CD14-positive monocyte (primary cell): ENCODE measurements around the gene YWHAE. TPM values are rescaled to one million over a fixed set of nuclear protein-coding genes. Genes with fewer than 3 reads are reported as not detected.

Experiments used
- DNase-seq, 3 donors: peaks; one replicate each; pipeline ENCODE4 v3.0.0-alpha.2; 2011 to 2022
- H2AFZ ChIP-seq: 2 replicates; pipeline ENCODE4 v1.6.0; 2012; ENCODE audit warnings: mild to moderate bottlenecking, low read depth, low read length, inconsistent platforms; ENCODE audit not compliant: insufficient read depth, poor library complexity, severe bottlenecking
- H3K27ac ChIP-seq, 2 donors: 1 replicate in 1 of 2; 2 replicates in 1 of 2; pipeline ENCODE4 v1.5.1; 2012 to 2013; ENCODE audit warnings: low read length in 2 of 2, control low read depth in 1 of 2, inconsistent platforms in 1 of 2, low read depth in 1 of 2, mild to moderate bottlenecking in 1 of 2
- H3K27me3 ChIP-seq, 2 donors: one replicate each; pipeline versions ENCODE4 v1.6.0 to v1.6.1; 2011 to 2013; ENCODE audit warnings: low read length in 2 of 2; ENCODE audit not compliant: control insufficient read depth in 2 of 2, insufficient read depth in 2 of 2
- H3K36me3 ChIP-seq, 2 donors: replicated peaks in 1 of 2; 1 replicate in 1 of 2; 2 replicates in 1 of 2; pipeline versions ENCODE4 v1.5.1 to v1.6.1; 2012 to 2013; ENCODE audit warnings: low read length in 2 of 2, control low read depth in 1 of 2, inconsistent platforms in 1 of 2, mild to moderate bottlenecking in 1 of 2; ENCODE audit not compliant: insufficient read depth in 2 of 2, control insufficient read depth in 1 of 2
- H3K4me1 ChIP-seq, 2 donors: 1 replicate in 1 of 2; 2 replicates in 1 of 2; pipeline versions ENCODE4 v1.5.1 to v1.6.1; 2012 to 2013; ENCODE audit warnings: low read length in 2 of 2, control low read depth in 1 of 2, inconsistent platforms in 1 of 2, mild to moderate bottlenecking in 1 of 2, moderate library complexity in 1 of 2; ENCODE audit not compliant: insufficient read depth in 2 of 2, control insufficient read depth in 1 of 2
- H3K4me2 ChIP-seq: replicated peaks from 2 replicates; pipeline ENCODE3; 2012; ENCODE audit warnings: low read length, moderate library complexity, mild to moderate bottlenecking; ENCODE audit not compliant: poor library complexity, severe bottlenecking; ENCODE audit errors: extremely low read depth
- H3K4me3 ChIP-seq, 3 experiments: fragments of 200-600 bp in 1 of 3; sonication (generic) in 1 of 3; replicated peaks in 1 of 3; 1 replicate in 2 of 3; 2 replicates in 1 of 3; pipeline ENCODE4 v1.5.1; 2011 to 2013; ENCODE audit warnings: low read length in 3 of 3, mild to moderate bottlenecking in 3 of 3, control low read depth in 2 of 3, low read depth in 2 of 3, inconsistent platforms in 1 of 3, moderate library complexity in 1 of 3
- H3K79me2 ChIP-seq: 2 replicates; pipeline ENCODE4 v1.6.0; 2012; ENCODE audit warnings: mild to moderate bottlenecking, control low read depth, inconsistent platforms, low read length, moderate library complexity; ENCODE audit not compliant: insufficient read depth
- H3K9ac ChIP-seq: 2 replicates; pipeline ENCODE4 v1.6.0; 2017; ENCODE audit warnings: low read length, mild to moderate bottlenecking; ENCODE audit not compliant: insufficient read depth, poor library complexity, severe bottlenecking
- H3K9me3 ChIP-seq, 2 donors: replicated peaks in 1 of 2; 1 replicate in 1 of 2; 2 replicates in 1 of 2; pipeline versions ENCODE4 v1.5.1 to v1.6.1; 2012 to 2013; ENCODE audit warnings: low read length in 2 of 2, control low read depth in 1 of 2; ENCODE audit not compliant: control insufficient read depth in 1 of 2, insufficient read depth in 1 of 2
- H4K20me1 ChIP-seq: 2 replicates; pipeline ENCODE4 v1.6.0; 2012; ENCODE audit warnings: mild to moderate bottlenecking, low read length, control low read depth, moderate library complexity; ENCODE audit not compliant: insufficient read depth
- H3K27ac Mint-ChIP-seq, 7 donors: one replicate each; pipeline ENCODE4 v1.8.0; 2020; ENCODE audit warnings: mild to moderate bottlenecking in 7 of 7, mixed read lengths in 7 of 7, moderate library complexity in 6 of 7, inconsistent platforms in 2 of 7
- H3K27me3 Mint-ChIP-seq, 3 donors: one replicate each; pipeline ENCODE4 v1.8.0; 2021 to 2022; ENCODE audit warnings: low read depth in 3 of 3, mild to moderate bottlenecking in 3 of 3, mixed read lengths in 3 of 3, moderate library complexity in 3 of 3, inconsistent platforms in 1 of 3
- H3K36me3 Mint-ChIP-seq, 2 donors: one replicate each; pipeline ENCODE4 v1.8.0; 2020; ENCODE audit warnings: mixed read lengths in 2 of 2, inconsistent platforms in 1 of 2, mild to moderate bottlenecking in 1 of 2
- H3K4me1 Mint-ChIP-seq: one replicate; pipeline ENCODE4 v1.8.0; 2020; ENCODE audit warnings: mild to moderate bottlenecking, mixed read lengths
- H3K4me3 Mint-ChIP-seq, 2 donors: one replicate each; pipeline ENCODE4 v1.8.0; 2020; ENCODE audit warnings: mild to moderate bottlenecking in 2 of 2, mixed read lengths in 2 of 2, moderate library complexity in 1 of 2
- H3K9me3 Mint-ChIP-seq, 7 donors: one replicate each; pipeline ENCODE4 v1.8.0; 2020 to 2022; ENCODE audit warnings: mixed read lengths in 7 of 7, mild to moderate bottlenecking in 6 of 7, moderate library complexity in 6 of 7, inconsistent platforms in 2 of 7
- WGBS: methylation state at CpG from one replicate; pipeline ENCODE4 v1.1.5; 2013; ENCODE audit warnings: missing lambda C conversion rate; ENCODE audit not compliant: insufficient coverage; 5-methylcytosine and 5-hydroxymethylcytosine counted together
- intact Hi-C, 2 donors: fragments of 100-400 bp; cut with micrococcal nuclease; formaldehyde crosslinking; loops; one replicate each; pipeline versions ENCODE4 v1.15.0 to v1.15.1; 2023
- polyA plus RNA-seq, 3 donors: library from polyadenylated mRNA; depleted of rRNA in 1 of 3; unstranded in 2 of 3; stranded (reverse) in 1 of 3; fragments of 300-500 nt in 2 of 3; fragments of >200 nt in 1 of 3; fragmentation: Illumina TruSeq in 2 of 3; gene quantifications; 1 replicate in 2 of 3; 2 replicates in 1 of 3; pipeline ENCODE4 v1.2.3, GENCODE V29; 2012 to 2021
- TF ChIP-seq, protein P1 (sequence below): fragments of 200-600 bp; IDR thresholded peaks from one replicate; pipeline ENCODE4 v1.8.0; 2022; ENCODE audit warnings: antibody characterized with exemption, mild to moderate bottlenecking

YWHAE gene
- polyA plus RNA-seq, 3 donors, result 165 to 185 (median 168) TPM

DNA sequence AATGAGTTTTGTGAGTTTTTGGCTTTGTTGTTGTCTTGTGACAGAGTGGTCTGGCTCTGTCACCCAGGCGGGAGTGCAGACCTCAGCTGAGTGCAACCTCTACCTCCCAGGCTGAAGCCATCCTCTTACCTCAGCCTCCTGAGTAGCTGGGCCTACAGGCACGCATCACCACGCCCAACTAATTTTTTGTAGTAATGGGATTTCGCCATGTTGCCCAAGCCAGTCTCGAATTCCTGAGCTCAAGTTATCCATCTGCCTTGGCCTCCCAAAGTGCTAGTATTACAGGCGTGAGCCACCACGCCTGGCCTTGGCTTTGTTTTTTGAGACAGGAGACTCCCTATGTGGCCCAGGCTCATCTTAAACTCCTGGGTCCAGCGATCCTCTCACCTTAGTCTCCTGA lies 40.9 kb upstream of the YWHAE start:
- no peaks in the 10 kb centered on the region for H3K4me1 Mint-ChIP-seq
- H3K9me3 ChIP-seq, result no peaks in the 10 kb centered on the region
- H3K27me3 Mint-ChIP-seq, result peaks cover 0 to 3% (median 0%) of the 10 kb centered on the region in 3 donors
- TF ChIP-seq, protein P1, sequence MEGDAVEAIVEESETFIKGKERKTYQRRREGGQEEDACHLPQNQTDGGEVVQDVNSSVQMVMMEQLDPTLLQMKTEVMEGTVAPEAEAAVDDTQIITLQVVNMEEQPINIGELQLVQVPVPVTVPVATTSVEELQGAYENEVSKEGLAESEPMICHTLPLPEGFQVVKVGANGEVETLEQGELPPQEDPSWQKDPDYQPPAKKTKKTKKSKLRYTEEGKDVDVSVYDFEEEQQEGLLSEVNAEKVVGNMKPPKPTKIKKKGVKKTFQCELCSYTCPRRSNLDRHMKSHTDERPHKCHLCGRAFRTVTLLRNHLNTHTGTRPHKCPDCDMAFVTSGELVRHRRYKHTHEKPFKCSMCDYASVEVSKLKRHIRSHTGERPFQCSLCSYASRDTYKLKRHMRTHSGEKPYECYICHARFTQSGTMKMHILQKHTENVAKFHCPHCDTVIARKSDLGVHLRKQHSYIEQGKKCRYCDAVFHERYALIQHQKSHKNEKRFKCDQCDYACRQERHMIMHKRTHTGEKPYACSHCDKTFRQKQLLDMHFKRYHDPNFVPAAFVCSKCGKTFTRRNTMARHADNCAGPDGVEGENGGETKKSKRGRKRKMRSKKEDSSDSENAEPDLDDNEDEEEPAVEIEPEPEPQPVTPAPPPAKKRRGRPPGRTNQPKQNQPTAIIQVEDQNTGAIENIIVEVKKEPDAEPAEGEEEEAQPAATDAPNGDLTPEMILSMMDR, result no peak
- no peak overlapping the region for H3K4me3 ChIP-seq
- H3K36me3 ChIP-seq, result peaks cover 24 to 50% of the 10 kb centered on the region in 2 donors
- H3K27me3 ChIP-seq, result no peaks in the 10 kb centered on the region
- DNase-seq, result no peak
- H3K9ac ChIP-seq, result no peak overlapping the region
- H3K27ac ChIP-seq, result peak overlapping the region in 1 of 2 donors; percentile 31
- H3K27ac Mint-ChIP-seq, result peak overlapping the region in 1 of 7 donors; percentile 57
- no peak overlapping the region for H3K4me2 ChIP-seq
- no peaks in the 10 kb centered on the region for H3K9me3 Mint-ChIP-seq
- intact Hi-C loops, result no loop called here
- H3K4me3 Mint-ChIP-seq, result no peak overlapping the region
- no peaks in the 10 kb centered on the region for H3K4me1 ChIP-seq
- peaks cover 100% of the 10 kb centered on the region for H4K20me1 ChIP-seq
- peaks cover 99% of the 10 kb centered on the region for H3K79me2 ChIP-seq
- H2AFZ ChIP-seq, result no peak overlapping the region
- peaks cover 19 to 57% of the 10 kb centered on the region in 2 donors for H3K36me3 Mint-ChIP-seq
- 96% methylated on average over 4 of the region's 8 CpGs for WGBS

DNA sequence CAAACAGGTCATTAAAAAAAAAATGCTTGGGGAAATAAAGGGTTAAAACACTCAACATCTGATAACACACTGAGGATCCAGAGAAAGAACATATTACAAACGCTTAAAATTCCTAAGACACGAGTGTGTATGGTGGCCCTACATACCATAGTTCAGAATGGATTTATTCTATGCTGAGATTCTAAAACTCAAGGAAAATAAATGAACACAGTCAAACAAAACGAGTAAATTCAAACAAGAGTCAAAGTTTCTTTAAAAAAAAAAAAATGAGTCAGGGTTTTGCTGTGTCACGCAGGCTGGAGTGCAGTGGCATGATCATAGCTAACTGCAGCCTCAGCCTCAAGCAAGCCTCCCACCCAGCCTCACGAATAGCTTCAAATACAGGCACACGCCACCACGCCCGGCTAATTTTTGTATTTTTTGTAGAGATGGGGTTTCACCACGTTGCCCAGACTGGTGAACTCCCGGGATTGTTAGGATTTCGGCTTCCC lies 38.6 kb upstream of the YWHAE start:
- WGBS, result 100% methylated on average over 4 of the region's 11 CpGs
- no peak overlapping the region for H3K27ac ChIP-seq
- Mint-ChIP-seq H3K4me1 (no peaks in the 10 kb centered on the region), H3K36me3 (peaks cover 30 to 64% of the 10 kb centered on the region in 2 donors), H3K27ac (peak overlapping the region in 2 of 7 donors; percentile 32 to 40), H3K27me3 (peaks cover 0 to 2% (median 0%) of the 10 kb centered on the region in 3 donors), H3K4me3 (no peak overlapping the region), H3K9me3 (no peaks in the 10 kb centered on the region)
- no peak overlapping the region for H3K9ac ChIP-seq
- DNase-seq, result no peak
- H3K9me3 ChIP-seq, result no peaks in the 10 kb centered on the region
- no peak overlapping the region for H2AFZ ChIP-seq
- peaks cover 100% of the 10 kb centered on the region for H4K20me1 ChIP-seq
- H3K4me2 ChIP-seq, result no peak overlapping the region
- H3K27me3 ChIP-seq, result no peaks in the 10 kb centered on the region
- H3K79me2 ChIP-seq, result peaks cover 99% of the 10 kb centered on the region
- H3K4me3 ChIP-seq, result no peak overlapping the region
- H3K36me3 ChIP-seq, result peaks cover 34 to 59% of the 10 kb centered on the region in 2 donors
- no peaks in the 10 kb centered on the region for H3K4me1 ChIP-seq
- intact Hi-C loops, result no loop called here
- TF ChIP-seq, protein P1, result no peak
